Fibroblast of lung (primary cell): ENCODE results near the gene TMEM123. TPM values are rescaled to one million over a fixed set of nuclear protein-coding genes. Genes with fewer than 3 reads are reported as not detected.

ENCODE experiments used
- DNase-seq, 2 donors: peaks; one replicate each; pipeline versions ENCODE4 v3.0.0 to v3.0.0-alpha.2; 2010; ENCODE audit warnings: low read depth in 2 of 2
- H2AFZ ChIP-seq: 2 replicates; pipeline ENCODE4 v1.5.1; 2012; ENCODE audit warnings: low read length, control low read depth, inconsistent platforms
- H3K27ac ChIP-seq: 2 replicates; pipeline ENCODE4 v1.5.1; 2011; ENCODE audit warnings: low read length, control low read depth; ENCODE audit not compliant: insufficient read depth
- H3K27me3 ChIP-seq: 2 replicates; pipeline ENCODE4 v1.5.1; 2011; ENCODE audit warnings: mild to moderate bottlenecking, low read length; ENCODE audit not compliant: control insufficient read depth, insufficient read depth
- H3K36me3 ChIP-seq: 2 replicates; pipeline ENCODE4 v1.5.1; 2011; ENCODE audit warnings: low read length; ENCODE audit not compliant: control insufficient read depth, insufficient read depth
- H3K4me1 ChIP-seq: 2 replicates; pipeline ENCODE4 v1.5.1; 2011; ENCODE audit warnings: low read length; ENCODE audit not compliant: control insufficient read depth, insufficient read depth; ENCODE audit errors: extremely low read depth
- H3K4me2 ChIP-seq: 2 replicates; pipeline ENCODE4 v1.5.1; 2011; ENCODE audit warnings: low read length, control low read depth; ENCODE audit not compliant: insufficient read depth; ENCODE audit errors: extremely low read depth
- H3K4me3 ChIP-seq, 4 experiments: fragments of 200-600 bp in 1 of 4; sonication (generic) in 1 of 4; replicated peaks in 1 of 4; 2 replicates each; pipeline ENCODE4 v1.5.1; 2011 to 2016; ENCODE audit warnings: low read length in 4 of 4, low read depth in 3 of 4, mild to moderate bottlenecking in 3 of 4, control low read depth in 2 of 4, inconsistent platforms in 1 of 4, mixed read lengths in 1 of 4; ENCODE audit not compliant: insufficient read depth in 1 of 4; ENCODE audit errors: control extremely low read depth in 1 of 4
- H3K79me2 ChIP-seq: 2 replicates; pipeline ENCODE4 v1.5.1; 2012; ENCODE audit warnings: mild to moderate bottlenecking, low read length, inconsistent platforms; ENCODE audit not compliant: control insufficient read depth, insufficient read depth
- H3K9ac ChIP-seq: 2 replicates; pipeline ENCODE4 v1.5.1; 2011; ENCODE audit warnings: mild to moderate bottlenecking, low read length, control low read depth; ENCODE audit not compliant: insufficient read depth
- H3K9me3 ChIP-seq: 2 replicates; pipeline ENCODE4 v1.5.1; 2012; ENCODE audit warnings: low read depth, low read length; ENCODE audit not compliant: control insufficient read depth, insufficient read depth
- H4K20me1 ChIP-seq: 2 replicates; pipeline ENCODE4 v1.5.1; 2011; ENCODE audit warnings: low read length; ENCODE audit not compliant: control insufficient read depth, insufficient read depth; ENCODE audit errors: extremely low read depth
- EZH2 ChIP-seq: IDR thresholded peaks from 2 replicates; pipeline ENCODE4 v1.5.1; 2012; ENCODE audit warnings: low read length, control low read depth, mild to moderate bottlenecking; ENCODE audit errors: missing control alignments
- polyA plus RNA-seq, 2 donors: library from polyadenylated mRNA; depleted of rRNA in 1 of 2; stranded (reverse) in 1 of 2; unstranded in 1 of 2; fragments of >200 nt; gene quantifications; 2 replicates each; pipeline ENCODE4 v1.2.1, GENCODE V29; 2011 to 2012; ENCODE audit warnings: missing spikeins in 1 of 2
- total RNA-seq: library from RNA; depleted of rRNA; stranded (reverse); fragments of >200 nt; gene quantifications from 2 replicates; pipeline ENCODE4 v1.2.1, GENCODE V29; 2014
- TF ChIP-seq, protein P1 (sequence below), 2 donors: IDR thresholded peaks in 1 of 2; conservative IDR thresholded peaks in 1 of 2; 1 replicate in 1 of 2; 2 replicates in 1 of 2; pipeline ENCODE4 v1.5.1; 2011 to 2012; ENCODE audit warnings: low read length in 2 of 2, control low read depth in 1 of 2, inconsistent platforms in 1 of 2, low read depth in 1 of 2, mild to moderate bottlenecking in 1 of 2

The TMEM123 gene
- total and polyA plus RNA-seq, 2 donors (not counting 1 experiment from before 2014, with no cell fraction given), result 127 to 355 TPM

GRCh38 chr11:102389253-102389652 lies 63.3 kb downstream of the TMEM123 start:
- Histone ChIP-seq H4K20me1 (no peaks in the 10 kb centered on the region), H3K4me3 (no peak overlapping the region), H3K27me3 (no peaks in the 10 kb centered on the region), H2AFZ (no peak overlapping the region), H3K36me3 (peaks cover 17% of the 10 kb centered on the region), H3K79me2 (peaks cover 20% of the 10 kb centered on the region), H3K4me1 (no peaks in the 10 kb centered on the region), H3K9ac (no peak overlapping the region), H3K27ac (no peak overlapping the region), H3K4me2 (no peak overlapping the region), H3K9me3 (no peaks in the 10 kb centered on the region)
- DNase-seq, result peak in 1 of 2 donors; percentile 11
- TF ChIP-seq, protein P1, sequence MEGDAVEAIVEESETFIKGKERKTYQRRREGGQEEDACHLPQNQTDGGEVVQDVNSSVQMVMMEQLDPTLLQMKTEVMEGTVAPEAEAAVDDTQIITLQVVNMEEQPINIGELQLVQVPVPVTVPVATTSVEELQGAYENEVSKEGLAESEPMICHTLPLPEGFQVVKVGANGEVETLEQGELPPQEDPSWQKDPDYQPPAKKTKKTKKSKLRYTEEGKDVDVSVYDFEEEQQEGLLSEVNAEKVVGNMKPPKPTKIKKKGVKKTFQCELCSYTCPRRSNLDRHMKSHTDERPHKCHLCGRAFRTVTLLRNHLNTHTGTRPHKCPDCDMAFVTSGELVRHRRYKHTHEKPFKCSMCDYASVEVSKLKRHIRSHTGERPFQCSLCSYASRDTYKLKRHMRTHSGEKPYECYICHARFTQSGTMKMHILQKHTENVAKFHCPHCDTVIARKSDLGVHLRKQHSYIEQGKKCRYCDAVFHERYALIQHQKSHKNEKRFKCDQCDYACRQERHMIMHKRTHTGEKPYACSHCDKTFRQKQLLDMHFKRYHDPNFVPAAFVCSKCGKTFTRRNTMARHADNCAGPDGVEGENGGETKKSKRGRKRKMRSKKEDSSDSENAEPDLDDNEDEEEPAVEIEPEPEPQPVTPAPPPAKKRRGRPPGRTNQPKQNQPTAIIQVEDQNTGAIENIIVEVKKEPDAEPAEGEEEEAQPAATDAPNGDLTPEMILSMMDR (conservative IDR thresholded peaks at IDR 0.05 in 1 of 2, IDR thresholded peaks at IDR 0.05 in 1 of 2; ENCODE audit: low read depth in 1 of 2, low read length in 2 of 2), result no peak
- no peak for TF ChIP-seq EZH2

- peaks cover 11% of the 10 kb centered on the region for H3K79me2 ChIP-seq
- no peaks in the 10 kb centered on the region for H3K4me1 ChIP-seq
- H3K9ac ChIP-seq, result no peak overlapping the region
- H3K27me3 ChIP-seq, result no peaks in the 10 kb centered on the region
- H3K4me3 ChIP-seq, result no peak overlapping the region
- no peaks in the 10 kb centered on the region for H3K9me3 ChIP-seq
- peaks cover 11% of the 10 kb centered on the region for H3K36me3 ChIP-seq
- no peaks in the 10 kb centered on the region for H4K20me1 ChIP-seq
- H2AFZ ChIP-seq, result no peak overlapping the region
- H3K4me2 ChIP-seq, result no peak overlapping the region
- TF ChIP-seq, protein P1 (conservative IDR thresholded peaks at IDR 0.05 in 1 of 2, IDR thresholded peaks at IDR 0.05 in 1 of 2; ENCODE audit: low read depth in 1 of 2, low read length in 2 of 2), result no peak
- no peak for DNase-seq
- no peak overlapping the region for H3K27ac ChIP-seq
Observed at GRCh38 chr11:102387043-102387781, 65.4 kb downstream of the TMEM123 start.

GRCh38 chr11:102386136-102386734 lies 66.3 kb downstream of the TMEM123 start:
- Histone ChIP-seq H3K4me1 (no peaks in the 10 kb centered on the region), H3K36me3 (peaks cover 6% of the 10 kb centered on the region), H3K27me3 (no peaks in the 10 kb centered on the region), H3K27ac (no peak overlapping the region), H3K4me2 (no peak overlapping the region), H3K79me2 (peaks cover 4% of the 10 kb centered on the region), H2AFZ (no peak overlapping the region), H4K20me1 (no peaks in the 10 kb centered on the region), H3K9me3 (no peaks in the 10 kb centered on the region), H3K9ac (no peak overlapping the region), H3K4me3 (no peak overlapping the region)
- no peak for DNase-seq
- TF ChIP-seq EZH2, result no peak
- TF ChIP-seq, protein P1 (conservative IDR thresholded peaks at IDR 0.05 in 1 of 2, IDR thresholded peaks at IDR 0.05 in 1 of 2; ENCODE audit: low read depth in 1 of 2, low read length in 2 of 2), result no peak
